GM21423 (cell line): ENCODE data around the gene ITGB2.
A peak's percentile ranks its signal among the peaks of the same experiment; 100 is the strongest.

ENCODE experiments used
- ATAC-seq: cut with Tn5 transposase; IDR thresholded peaks from one replicate; pipeline ENCODE4 v1.9.1; 2021; ENCODE audit warnings: mild to moderate bottlenecking, moderate library complexity; ENCODE audit not compliant: unreplicated experiment

ITGB2 gene

GRCh38 chr21:44920694-44921604 lies at the start of gene ITGB2:
ITGB2 (minus strand) TSS chr21:44920899; CDS start chr21:44910782, 10,117 bp downstream.
- peak; percentile 60 for ATAC-seq

GRCh38 chr21:44969931-44970755 lies 49.4 kb upstream of the ITGB2 start:
- no peak for ATAC-seq

DNA sequence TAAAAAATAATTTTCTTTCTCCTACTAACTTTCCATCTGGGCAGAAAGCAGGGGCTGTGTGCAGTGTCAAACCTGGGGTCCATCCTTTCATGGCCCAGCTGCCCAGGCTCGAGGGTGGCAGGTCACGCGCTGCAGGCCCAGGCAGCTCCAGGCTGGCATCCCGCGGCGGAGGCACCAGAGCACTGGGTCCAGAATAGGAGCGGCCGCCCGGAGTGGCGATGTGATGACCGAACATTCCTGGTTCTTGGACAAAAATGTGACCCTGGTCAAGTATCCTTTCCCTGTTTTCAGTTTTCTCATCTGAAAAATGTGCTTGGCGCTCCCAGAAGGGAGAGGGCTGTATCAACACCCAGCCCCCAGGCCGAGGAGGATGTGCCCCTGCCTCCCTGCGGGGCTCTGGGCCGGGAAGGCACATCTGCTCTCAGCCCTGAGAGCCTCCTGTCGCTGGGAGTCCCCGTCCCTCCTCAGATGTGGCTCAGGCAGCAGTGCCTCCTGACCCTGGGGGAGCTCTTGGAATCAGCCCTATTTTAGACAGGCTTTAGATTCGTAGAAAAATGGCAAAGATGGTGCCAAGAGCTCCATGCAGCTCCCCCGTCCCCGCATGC lies 48.5 kb upstream of the ITGB2 start:
- no peak for ATAC-seq

DNA sequence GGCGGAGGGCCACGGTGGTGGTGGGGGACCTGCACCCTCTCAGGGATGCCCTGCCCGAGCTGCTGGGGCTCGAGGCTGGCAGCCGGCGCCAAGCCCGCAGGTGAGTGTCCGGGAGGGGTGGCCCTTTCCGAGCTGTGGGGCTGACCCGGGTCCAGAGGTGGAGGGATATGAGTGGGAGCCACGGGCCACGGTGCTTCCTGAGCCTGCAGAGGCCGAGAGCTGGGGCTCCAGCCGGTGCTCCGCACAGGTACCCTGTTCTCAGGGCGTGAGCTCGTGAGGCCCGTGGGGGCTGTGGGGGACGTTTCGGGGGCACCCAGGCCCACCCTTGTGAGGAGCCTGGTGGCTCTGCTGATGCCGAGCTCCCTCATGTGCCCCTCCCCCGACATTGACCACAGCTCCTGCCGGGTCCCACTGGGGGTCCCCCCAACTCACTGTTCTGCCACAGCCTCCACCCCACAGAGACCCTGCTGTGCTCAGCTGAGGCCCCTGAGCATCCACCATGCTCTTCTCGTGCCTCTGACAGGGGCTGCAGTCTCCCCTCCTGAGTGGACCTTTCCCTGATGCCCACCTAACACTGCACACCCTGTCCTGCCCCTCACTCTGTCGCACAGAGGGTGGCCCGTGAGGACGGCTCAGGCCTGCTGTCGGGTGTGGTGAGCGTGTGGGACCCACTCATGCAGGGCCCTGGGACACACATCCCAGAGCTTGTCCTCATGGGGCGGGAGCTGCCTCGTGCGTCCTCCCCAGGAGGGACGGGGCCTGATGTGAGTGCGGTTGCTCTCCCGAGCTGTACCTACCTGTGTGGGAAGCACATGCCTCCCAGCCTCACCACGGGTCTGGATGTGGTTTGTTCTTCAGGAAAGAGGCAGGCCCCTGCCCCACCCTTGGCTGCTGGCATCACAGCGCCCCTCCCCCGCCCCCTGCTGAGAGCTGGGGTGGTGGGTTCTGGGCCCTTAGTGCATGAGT lies 46.7 kb upstream of the ITGB2 start:
- no peak for ATAC-seq

GRCh38 chr21:44966135-44967081 lies 45.7 kb upstream of the ITGB2 start:
- ATAC-seq, result no peak

GRCh38 chr21:44965251-44966022 lies 44.7 kb upstream of the ITGB2 start:
- ATAC-seq, result no peak

DNA sequence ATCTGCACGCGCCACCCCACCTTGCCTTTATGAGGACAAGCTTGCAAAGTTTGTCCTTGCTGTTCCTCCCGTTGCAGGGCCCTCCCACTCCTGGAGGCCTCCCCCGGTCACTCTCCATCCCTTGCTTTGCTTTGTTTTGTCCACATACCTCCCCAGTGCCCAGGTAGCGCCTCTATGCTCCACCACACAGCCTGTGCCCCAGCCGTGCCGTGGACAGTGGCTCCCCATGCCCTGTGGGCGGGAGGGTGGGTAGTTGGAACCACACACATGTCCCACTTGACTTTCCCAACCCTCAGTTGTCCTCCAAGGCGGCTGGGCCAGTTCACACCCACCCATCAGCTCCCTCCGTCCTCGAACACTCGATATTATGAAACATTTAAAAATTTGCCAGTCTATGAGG lies 43.7 kb upstream of the ITGB2 start:
- no peak for ATAC-seq

- ATAC-seq, result no peak
Measured at GRCh38 chr21:44962403-44962966, 41.8 kb upstream of the ITGB2 start.

DNA sequence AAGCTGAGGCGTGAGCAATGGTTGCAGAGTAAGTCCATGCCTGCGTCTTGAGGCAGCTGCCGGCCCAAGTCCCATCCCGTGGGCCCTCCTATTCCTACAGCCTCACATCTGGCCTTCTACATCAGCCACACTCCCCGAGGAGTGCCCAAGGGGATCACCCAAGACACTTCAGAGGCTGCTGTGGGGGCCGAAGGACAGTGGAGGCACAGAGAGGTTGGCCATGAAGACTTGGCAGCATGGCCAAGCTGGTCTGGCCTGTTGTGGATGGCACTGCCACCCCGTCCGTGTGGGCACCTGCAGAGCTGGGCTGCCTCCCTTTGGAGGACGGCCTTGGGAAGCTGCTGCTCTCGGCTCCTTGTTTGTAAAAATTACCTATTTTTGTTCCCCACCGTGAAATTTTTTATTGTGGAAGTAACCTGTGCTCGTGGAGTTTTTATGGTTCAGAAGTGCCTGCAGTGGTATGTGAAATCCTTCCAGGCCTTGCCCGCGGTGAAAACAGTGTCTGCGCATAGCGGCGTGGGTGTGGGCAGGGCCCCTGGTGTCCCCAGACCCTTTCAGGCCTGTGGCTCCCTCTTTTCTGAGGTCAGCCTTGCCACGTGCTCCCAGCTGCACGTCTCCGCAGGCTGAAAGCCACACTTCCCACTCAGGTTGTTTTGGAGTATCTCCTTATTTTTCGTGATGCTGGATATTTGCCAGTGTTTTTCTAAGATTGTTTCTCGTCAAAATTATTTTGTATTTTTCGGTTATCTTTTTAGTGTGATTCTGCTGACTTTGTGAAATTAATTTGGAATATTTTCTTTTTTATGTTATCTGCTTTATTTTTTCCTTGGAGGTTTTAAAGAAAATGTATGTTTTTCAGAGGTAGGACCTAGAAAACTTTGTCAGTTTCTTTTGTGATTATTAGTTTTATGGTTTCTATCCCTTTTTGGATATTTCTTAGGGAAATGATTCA lies 39.7 kb upstream of the ITGB2 start:
- ATAC-seq, result no peak

DNA sequence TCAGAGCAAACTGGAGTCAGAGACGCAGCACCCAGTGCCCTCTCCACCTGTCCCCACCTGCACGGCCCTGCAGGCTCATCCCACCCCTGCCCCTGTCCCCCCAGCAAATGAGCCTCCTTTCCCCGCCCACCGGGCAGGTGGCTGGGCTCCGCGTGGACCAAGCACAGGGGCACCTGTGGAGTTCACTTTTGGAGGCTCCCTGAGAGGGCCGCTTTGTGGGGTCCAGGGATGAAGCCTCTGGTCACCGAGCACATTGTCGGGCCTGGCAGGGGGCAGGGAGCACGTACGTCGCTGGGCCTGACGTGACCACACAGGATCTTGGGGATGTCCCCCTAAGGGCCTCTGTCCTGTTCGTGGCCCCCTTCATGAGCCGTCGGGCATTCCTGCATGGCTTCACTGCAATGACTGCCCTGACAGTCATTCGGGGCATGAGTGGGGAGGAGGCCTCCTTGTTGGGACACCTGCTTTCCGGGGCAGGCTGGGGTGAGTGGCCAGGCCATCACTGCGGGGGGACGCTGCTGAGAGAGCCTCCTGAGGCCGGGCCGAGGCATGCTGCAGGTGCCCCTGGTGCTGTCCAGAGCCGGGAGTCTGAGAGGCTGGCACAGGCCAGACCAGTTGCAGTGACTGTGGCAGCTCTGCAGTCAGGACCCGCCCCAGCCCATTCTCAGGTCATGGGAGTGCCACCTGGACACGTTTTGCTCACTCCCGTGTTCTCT lies 38.8 kb upstream of the ITGB2 start:
- no peak for ATAC-seq

DNA sequence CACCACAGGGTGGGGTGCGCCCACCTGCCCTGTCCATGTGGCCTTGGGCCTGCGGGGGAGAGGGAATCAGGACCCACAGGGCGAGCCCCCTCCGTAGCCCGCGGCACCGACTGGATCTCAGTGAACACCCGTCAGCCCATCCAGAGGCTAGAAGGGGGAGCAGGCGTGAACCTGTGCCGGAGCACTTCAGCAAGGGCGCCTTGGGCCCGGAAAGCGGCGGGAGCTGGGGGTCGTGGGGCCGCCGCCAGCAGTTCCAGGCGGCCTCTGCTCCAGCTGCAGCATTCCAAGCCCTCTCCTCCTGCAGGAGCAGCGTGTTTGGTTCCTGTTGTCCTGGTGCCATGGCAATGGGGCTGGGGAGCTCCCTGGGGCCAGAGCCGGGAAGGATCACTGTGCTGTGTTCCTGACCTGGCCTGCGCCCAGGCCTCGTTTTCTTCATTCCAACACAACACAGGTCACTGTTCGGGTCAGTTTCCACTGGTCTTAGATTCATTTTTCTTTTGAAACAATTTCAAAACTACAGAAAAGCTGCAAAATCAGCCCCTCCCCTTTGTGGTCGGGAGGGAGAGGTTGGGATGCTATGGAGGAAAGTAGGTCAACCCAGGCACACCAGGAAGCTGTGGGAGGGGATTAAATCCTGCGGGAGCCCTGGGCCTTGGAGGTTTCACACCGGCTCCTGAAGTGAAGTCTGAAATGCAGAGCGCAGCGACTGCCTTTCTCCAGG lies 37.9 kb upstream of the ITGB2 start:
- ATAC-seq, result no peak

DNA sequence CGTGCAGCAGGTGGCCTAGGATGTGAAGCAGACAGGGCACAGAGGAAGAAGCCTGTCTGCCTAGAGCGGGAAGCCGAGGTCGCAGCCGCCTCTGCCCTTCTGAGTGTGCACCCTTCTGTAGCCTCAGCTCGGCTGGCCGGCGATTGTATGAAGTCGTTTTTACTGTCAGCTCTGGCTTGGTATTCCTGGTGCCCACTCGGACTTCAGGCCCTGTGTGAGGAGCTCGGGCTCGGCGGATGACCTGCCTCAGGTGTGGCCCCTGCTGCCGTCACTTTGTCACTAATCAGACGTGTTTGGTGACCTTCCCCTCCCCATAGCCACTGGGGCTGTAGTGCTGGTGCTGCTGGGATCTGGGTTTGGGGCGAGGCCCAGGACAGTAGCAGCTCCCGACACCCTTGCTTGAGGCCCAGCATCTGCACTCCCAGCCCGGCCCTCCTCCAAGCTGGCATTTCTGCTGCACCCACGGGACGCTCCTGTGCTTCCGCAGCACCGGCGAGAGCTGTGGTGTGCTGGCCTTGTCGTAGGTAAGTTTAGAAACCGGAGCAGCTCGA lies 37.3 kb upstream of the ITGB2 start:
- ATAC-seq, result no peak

- ATAC-seq, result no peak
Measured at GRCh38 chr21:44957047-44957831, 36.5 kb upstream of the ITGB2 start.

GRCh38 chr21:44956356-44957046 lies 35.8 kb upstream of the ITGB2 start:
- no peak for ATAC-seq
